ENCODE results near the gene CAMTA1. TPM values are rescaled to one million over a fixed set of nuclear protein-coding genes. Genes with fewer than 3 reads are reported as not detected.

The CAMTA1 gene
- total RNA-seq, 2 experiments from 2014 or later = 43.9 to 73.3 TPM

DNA sequence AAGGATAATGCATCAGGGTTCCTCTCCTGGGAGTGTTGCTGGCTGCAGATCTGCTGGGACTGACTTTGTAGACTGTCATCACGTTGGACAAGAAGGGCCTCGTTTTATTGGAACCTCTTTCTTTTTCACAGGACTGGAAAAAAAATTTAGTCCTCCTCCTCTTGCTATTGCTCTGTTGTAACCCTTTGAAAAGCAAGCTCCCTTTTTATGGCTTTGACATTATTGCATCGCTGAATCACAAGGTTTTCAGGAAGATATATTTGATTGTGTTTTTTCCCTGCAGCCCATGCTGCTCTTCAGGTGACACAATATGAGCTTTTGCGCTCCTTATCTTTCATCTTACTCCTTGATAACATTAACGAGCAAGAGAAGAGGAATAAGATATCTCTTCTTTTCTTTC lies 290.9 kb downstream of the CAMTA1 start:
- BruUV-seq (replicated peaks) = no TSS peak
- ChIA-PET POLR2A (interaction anchor here (0.7 kb wide), 1 partner anchor 36 kb away, joined by 3 read pairs; no protein-coding TSS in a partner anchor), CTCF (ENCODE audit: unreplicated experiment) (no interaction called here)

DNA sequence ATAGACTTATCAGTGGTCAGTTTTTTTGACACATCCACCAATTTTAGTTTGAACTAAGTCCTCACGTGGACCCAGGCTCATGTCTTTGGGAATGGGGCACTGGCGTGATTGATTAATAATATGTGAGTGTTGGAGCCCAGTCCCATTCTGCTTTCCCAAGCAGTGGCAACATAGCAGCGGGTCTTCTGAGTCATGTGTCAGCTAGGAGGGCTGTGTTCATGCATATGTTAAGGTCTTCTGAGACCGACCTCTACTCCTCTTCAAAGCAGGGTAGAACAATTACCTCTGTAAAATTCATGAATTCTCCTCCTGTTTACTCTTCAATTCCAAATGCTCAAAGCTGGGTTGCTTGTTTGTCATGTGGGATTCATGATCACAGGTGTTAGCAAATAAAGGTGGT lies 291.3 kb downstream of the CAMTA1 start:
- no TSS peak for BruUV-seq (replicated peaks)
- Histone ChIP-seq H2AFZ (ENCODE audit: low read length) (no peak overlapping the region), H3K36me3 (ENCODE audit: insufficient read depth, low read length) (no peaks in the 10 kb centered on the region), H4K20me1 (ENCODE audit: insufficient read depth, low read length) (no peaks in the 10 kb centered on the region), H3K4me3 (ENCODE audit: low read depth, low read length, poor library complexity, severe bottlenecking) (no peak overlapping the region), H3K27ac (ENCODE audit: low read depth, low read length, poor library complexity, severe bottlenecking) (no peak overlapping the region), H3K9me3 (ENCODE audit: low read length) (no peaks in the 10 kb centered on the region), H3K4me1 (ENCODE audit: insufficient read depth, low read length, poor library complexity, severe bottlenecking) (no peaks in the 10 kb centered on the region), H3K4me2 (ENCODE audit: low read length) (no peak overlapping the region), H3K79me2 (ENCODE audit: insufficient read depth, low read depth, low read length) (no peaks in the 10 kb centered on the region), H3K9me2 (ENCODE audit: insufficient read depth, low read length) (no peaks in the 10 kb centered on the region)
- no peak for DNase-seq (ENCODE audit: low spot score)
- POLR2A ChIA-PET = interaction anchor here (0.7 kb wide), 1 partner anchor 36 kb away, joined by 3 read pairs; no protein-coding TSS in a partner anchor
- CTCF ChIA-PET (ENCODE audit: unreplicated experiment) = no interaction called here
- no peak for TF ChIP-seq EZH2phosphoT487 (IDR thresholded peaks at IDR 0.05; ENCODE audit: borderline replicate concordance, low read depth, low read length)
- TF ChIP-seq CTCF (conservative IDR thresholded peaks at IDR 0.05; ENCODE audit: low read length) = no peak
- intact Hi-C loops (cut with micrococcal nuclease; ENCODE audit: unreplicated experiment) = no loop called here

More for the DNA sequence above, 290.9 kb downstream of the CAMTA1 start:
- DNase-seq (ENCODE audit: low spot score) = no peak
- Histone ChIP-seq H4K20me1 (ENCODE audit: insufficient read depth, low read length) (no peaks in the 10 kb centered on the region), H3K9me3 (ENCODE audit: low read length) (no peaks in the 10 kb centered on the region), H3K36me3 (ENCODE audit: insufficient read depth, low read length) (no peaks in the 10 kb centered on the region), H3K27ac (ENCODE audit: low read depth, low read length, poor library complexity, severe bottlenecking) (no peak overlapping the region), H3K4me2 (ENCODE audit: low read length) (no peak overlapping the region), H3K4me1 (ENCODE audit: insufficient read depth, low read length, poor library complexity, severe bottlenecking) (no peaks in the 10 kb centered on the region), H3K9me2 (ENCODE audit: insufficient read depth, low read length) (no peaks in the 10 kb centered on the region), H3K79me2 (ENCODE audit: insufficient read depth, low read depth, low read length) (no peaks in the 10 kb centered on the region), H3K4me3 (ENCODE audit: low read depth, low read length, poor library complexity, severe bottlenecking) (no peak overlapping the region), H2AFZ (ENCODE audit: low read length) (no peak overlapping the region)
- TF ChIP-seq EZH2phosphoT487 (IDR thresholded peaks at IDR 0.05; ENCODE audit: borderline replicate concordance, low read depth, low read length) (no peak), CTCF (conservative IDR thresholded peaks at IDR 0.05; ENCODE audit: low read length) (no peak)
- intact Hi-C loops (cut with micrococcal nuclease; ENCODE audit: unreplicated experiment) = no loop called here

- Histone ChIP-seq H3K9me2 (ENCODE audit: insufficient read depth, low read length) (no peaks in the 10 kb centered on the region), H4K20me1 (ENCODE audit: insufficient read depth, low read length) (no peaks in the 10 kb centered on the region), H3K4me1 (ENCODE audit: insufficient read depth, low read length, poor library complexity, severe bottlenecking) (no peaks in the 10 kb centered on the region), H3K4me3 (ENCODE audit: low read depth, low read length, poor library complexity, severe bottlenecking) (no peak overlapping the region), H3K79me2 (ENCODE audit: insufficient read depth, low read depth, low read length) (no peaks in the 10 kb centered on the region), H2AFZ (ENCODE audit: low read length) (no peak overlapping the region), H3K27ac (ENCODE audit: low read depth, low read length, poor library complexity, severe bottlenecking) (no peak overlapping the region), H3K9me3 (ENCODE audit: low read length) (no peaks in the 10 kb centered on the region), H3K36me3 (ENCODE audit: insufficient read depth, low read length) (no peaks in the 10 kb centered on the region), H3K4me2 (ENCODE audit: low read length) (no peak overlapping the region)
- BruUV-seq (replicated peaks) = no TSS peak
- no peak for TF ChIP-seq EZH2phosphoT487 (IDR thresholded peaks at IDR 0.05; ENCODE audit: borderline replicate concordance, low read depth, low read length)
- TF ChIP-seq CTCF (conservative IDR thresholded peaks at IDR 0.05; ENCODE audit: low read length) = no peak
- no peak for DNase-seq (ENCODE audit: low spot score)
- intact Hi-C loops (cut with micrococcal nuclease; ENCODE audit: unreplicated experiment) = no loop called here
- CTCF ChIA-PET (ENCODE audit: unreplicated experiment) = no interaction called here
- POLR2A ChIA-PET = no interaction called here
Observed at GRCh38 chr1:7077136-7077535, 291.9 kb downstream of the CAMTA1 start.
